GM12878 (cell line): ENCODE results near the gene MSX2. TPM values are rescaled to one million over a fixed set of nuclear protein-coding genes. Genes with fewer than 3 reads are reported as not detected.

Experiments
- ATAC-seq: fragments of 200-7000 bp; cut with Tn5 transposase; 3 replicates; pipeline ENCODE4 v1.9.1; 2020; ENCODE audit warnings: mild to moderate bottlenecking, moderate library complexity
- BruUV-seq: library from RNA; stranded (reverse); fragments of 400-500 nt; replicated peaks from 2 replicates; lab custom pipeline; 2021; lab: Mats Ljungman, UMichigan
- CTCF ChIA-PET: fragments of 300-600 bp; sonication (Branson Sonifier 250); formaldehyde crosslinking; extraction: SDS; loops from one replicate; lab custom pipeline; 2021; ENCODE audit warnings: inconsistent platforms; lab: Yijun Ruan, JAX
- POLR2A ChIA-PET: fragments of 350-600 bp; formaldehyde crosslinking; extraction: SDS; loops from one replicate; lab custom pipeline; 2021; ENCODE audit warnings: inconsistent platforms; lab: Charles Lee
- RAD21 ChIA-PET: fragments of 300-600 bp; sonication (Branson Sonifier 250); formaldehyde crosslinking; loops from one replicate; lab custom pipeline; 2023; ENCODE audit warnings: antibody characterized with exemption; ENCODE audit not compliant: unreplicated experiment; lab: Charles Lee
- SMC1A ChIA-PET: fragments of 300-600 bp; sonication (Branson Sonifier 250); formaldehyde crosslinking; loops from one replicate; lab custom pipeline; 2023; ENCODE audit not compliant: unreplicated experiment, uncharacterized antibody; lab: Charles Lee
- DNase-seq: peaks from one replicate; pipeline ENCODE4 v3.0.0-alpha.2; 2011; ENCODE audit warnings: low read depth, low spot score
- FAIRE-seq: peaks from 3 replicates; lab custom pipeline; 2011; peaks lifted over from hg19 to GRCh38; lab: Jason Lieb, UNC
- H2AFZ ChIP-seq: 2 replicates; pipeline ENCODE4 v1.6.0; 2011; ENCODE audit warnings: low read depth, low read length, control low read depth; ENCODE audit not compliant: control insufficient read depth
- H3K27ac ChIP-seq: 2 replicates; pipeline ENCODE4 v1.5.1; 2011; ENCODE audit warnings: control low read depth; ENCODE audit not compliant: control insufficient read depth, insufficient read depth
- H3K27me3 ChIP-seq, 2 experiments: replicated peaks in 1 of 2; 2 replicates each; pipeline versions ENCODE4 v1.6.0 to v1.6.1; 2011; ENCODE audit warnings: low read length in 1 of 2; ENCODE audit not compliant: control insufficient read depth in 2 of 2, insufficient read depth in 2 of 2
- H3K36me3 ChIP-seq, 2 experiments: 2 replicates each; pipeline ENCODE4 v1.5.1; 2011; ENCODE audit warnings: low read length in 1 of 2; ENCODE audit not compliant: control insufficient read depth in 2 of 2, insufficient read depth in 2 of 2
- H3K4me1 ChIP-seq: 2 replicates; pipeline ENCODE4 v1.6.1; 2011; ENCODE audit warnings: mild to moderate bottlenecking, low read length, moderate library complexity, mixed read lengths; ENCODE audit not compliant: control insufficient read depth, insufficient read depth
- H3K4me2 ChIP-seq: 2 replicates; pipeline ENCODE4 v1.6.0; 2011; ENCODE audit warnings: control low read depth; ENCODE audit not compliant: control insufficient read depth, insufficient read depth
- H3K4me3 ChIP-seq: fragments of 200-600 bp; sonication (generic); 2 replicates; pipeline ENCODE4 v1.5.1; 2016
- H3K79me2 ChIP-seq: 2 replicates; pipeline ENCODE4 v1.6.0; 2011; ENCODE audit warnings: low read length; ENCODE audit not compliant: control insufficient read depth, insufficient read depth
- H3K9ac ChIP-seq: 2 replicates; pipeline ENCODE4 v1.8.0; 2011; ENCODE audit warnings: low read length, control low read depth, mixed read lengths; ENCODE audit not compliant: control insufficient read depth, insufficient read depth
- H3K9me3 ChIP-seq: replicated peaks from 3 replicates; pipeline ENCODE4 v1.5.1; 2011; ENCODE audit warnings: mild to moderate bottlenecking, low read length; ENCODE audit not compliant: control insufficient read depth, insufficient read depth
- H4K20me1 ChIP-seq: 2 replicates; pipeline ENCODE4 v1.6.0; 2011; ENCODE audit not compliant: control insufficient read depth, insufficient read depth
- ATF3 ChIP-seq: IDR thresholded peaks from 2 replicates; pipeline ENCODE4 v1.6.1; 2011; ENCODE audit warnings: low read depth, mild to moderate bottlenecking, low read length, moderate library complexity, borderline replicate concordance; ENCODE audit errors: extremely low read depth
- BCL3 ChIP-seq: IDR thresholded peaks from 2 replicates; pipeline ENCODE4 v1.6.1; 2011; ENCODE audit warnings: borderline replicate concordance, low read depth, mild to moderate bottlenecking, moderate library complexity, low read length; ENCODE audit not compliant: insufficient read depth, poor library complexity, severe bottlenecking
- CBFB ChIP-seq: IDR thresholded peaks from 2 replicates; pipeline ENCODE4 v1.6.1; 2016; ENCODE audit warnings: antibody characterized with exemption, low read depth
- ELK1 ChIP-seq: IDR thresholded peaks from 2 replicates; pipeline ENCODE4 v1.6.1; 2012; ENCODE audit warnings: low read depth, low read length, improper control_type of control experiment
- HDGF ChIP-seq: fragments of 450-650 bp; IDR thresholded peaks from 2 replicates; pipeline ENCODE4 v1.6.1; 2016; ENCODE audit warnings: antibody characterized with exemption
- IRF3 ChIP-seq: fragments of 450-650 bp; IDR thresholded peaks from 2 replicates; pipeline ENCODE4 v1.6.1; 2014; ENCODE audit warnings: mild to moderate bottlenecking
- IRF4 ChIP-seq: IDR thresholded peaks from 2 replicates; pipeline ENCODE4 v1.6.1; 2011; ENCODE audit warnings: low read depth, low read length
- KLF5 ChIP-seq: fragments of 450-650 bp; IDR thresholded peaks from 2 replicates; pipeline ENCODE4 v1.6.1; 2014; ENCODE audit warnings: mild to moderate bottlenecking; ENCODE audit not compliant: partially characterized antibody
- MTA3 ChIP-seq: IDR thresholded peaks from 2 replicates; pipeline ENCODE4 v1.6.1; 2012; ENCODE audit warnings: low read length, inconsistent platforms, borderline replicate concordance
- NR2F1 ChIP-seq: fragments of 450-650 bp; conservative IDR thresholded peaks from 2 replicates; pipeline ENCODE4 v1.6.1; 2017; ENCODE audit warnings: mild to moderate bottlenecking
- PML ChIP-seq: IDR thresholded peaks from 2 replicates; pipeline ENCODE4 v1.6.1; 2012; ENCODE audit warnings: low read length, inconsistent platforms
- SKIL ChIP-seq: fragments of 450-650 bp; IDR thresholded peaks from 2 replicates; pipeline ENCODE4 v1.6.1; 2017; ENCODE audit warnings: mild to moderate bottlenecking, low read depth, inconsistent platforms; ENCODE audit not compliant: poor library complexity, severe bottlenecking
- STAT1 ChIP-seq: fragments of 450-650 bp; conservative IDR thresholded peaks from 2 replicates; pipeline ENCODE4 v1.6.1; 2014; ENCODE audit warnings: antibody characterized with exemption, mild to moderate bottlenecking
- ZBTB33 ChIP-seq: fragments of 450-650 bp; IDR thresholded peaks from 2 replicates; pipeline ENCODE4 v1.6.1; 2017; ENCODE audit warnings: mild to moderate bottlenecking
- WGBS: methylation state at CpG from one replicate; pipeline ENCODE4 v1.1.6; 2016; ENCODE audit warnings: low lambda C conversion rate; ENCODE audit not compliant: insufficient replicate concordance, insufficient coverage; ENCODE audit errors: missing lambda C conversion rate; 5-methylcytosine and 5-hydroxymethylcytosine counted together
- in situ Hi-C: fragments of 300-500 bp; cut with MboI; formaldehyde crosslinking; loops from 9 replicates; pipeline ENCODE4 v1.14.3; 2018; ENCODE audit warnings: mixed read lengths
- intact Hi-C: fragments of 100-400 bp; cut with micrococcal nuclease; formaldehyde crosslinking; loops from one replicate; pipeline ENCODE4 v1.14.2; 2022; ENCODE audit not compliant: unreplicated experiment
- polyA plus RNA-seq, 11 experiments: library from polyadenylated mRNA; depleted of rRNA in 4 of 11; unstranded in 6 of 11; stranded (reverse) in 5 of 11; fragments of >200 nt; fragmentation: Nextera tagmentation in 4 of 11; fragmentation: Illumina TruSeq in 1 of 11; extraction: Ambion mirVana in 4 of 11; extraction: Trizol in 1 of 11; gene quantifications; 1 replicate in 1 of 11; 2 replicates in 10 of 11; pipeline versions ENCODE4 v1.2.1 to v1.2.3, GENCODE V29; 2011 to 2016; ENCODE audit warnings: inconsistent platforms in 2 of 11, missing spikeins in 2 of 11, low read depth in 1 of 11
- total RNA-seq, 4 experiments: library from RNA; depleted of rRNA in 3 of 4; stranded (reverse); fragments of >200 nt in 3 of 4; fragmentation: Illumina TruSeq in 1 of 4; extraction: Trizol in 1 of 4; gene quantifications; 2 replicates each; pipeline versions ENCODE4 v1.2.1 to v1.2.3, GENCODE V29; 2013 to 2021

MSX2 gene
- total and polyA plus RNA-seq, 10 of the 15 experiments (the other 5 are each of a cell fraction or from before 2014, with no cell fraction given) = not detected

- Histone ChIP-seq H3K36me3 (no peaks in the 10 kb centered on the region), H2AFZ (no peak overlapping the region), H3K4me3 (no peak overlapping the region), H3K79me2 (no peaks in the 10 kb centered on the region), H3K27ac (no peak overlapping the region), H4K20me1 (no peaks in the 10 kb centered on the region), H3K9ac (no peak overlapping the region), H3K4me1 (no peaks in the 10 kb centered on the region), H3K27me3 (no peaks in the 10 kb centered on the region), H3K4me2 (no peak overlapping the region), H3K9me3 (no peaks in the 10 kb centered on the region)
- no peak for TF ChIP-seq CBFB
- no peak for TF ChIP-seq PML
- TF ChIP-seq IRF4 = no peak
- no peak for TF ChIP-seq IRF3
- TF ChIP-seq KLF5 = no peak
- TF ChIP-seq BCL3 = no peak
- no peak for TF ChIP-seq NR2F1
- TF ChIP-seq STAT1 = no peak
- no peak for TF ChIP-seq HDGF
- no peak for TF ChIP-seq MTA3
- no peak for TF ChIP-seq ELK1
- no peak for TF ChIP-seq ATF3
- no peak for TF ChIP-seq SKIL
- TF ChIP-seq ZBTB33 = no peak
- POLR2A ChIA-PET = no interaction called here
- no TSS peak for BruUV-seq
- WGBS = 20% methylated on average over 7 of the region's 7 CpGs
- SMC1A ChIA-PET = no interaction called here
- CTCF ChIA-PET = no interaction called here
- intact Hi-C loops (no loop called here), in situ Hi-C loops (no loop called here)
- RAD21 ChIA-PET = no interaction called here
- FAIRE-seq (no peak), DNase-seq (no peak), ATAC-seq (no peak)
These were observed 43.3 kb upstream of the MSX2 start for GRCh38 chr5:174680901-174681565.
